PC-3 (cell line): ENCODE measurements around the gene EIF2A. TPM values are rescaled to one million over a fixed set of nuclear protein-coding genes. Genes with fewer than 3 reads are reported as not detected.

ENCODE experiments used
- ATAC-seq: fragments of 200-7000 bp; cut with Tn5 transposase; 2 replicates; pipeline ENCODE4 v1.9.1; 2020; ENCODE audit warnings: mild to moderate bottlenecking, moderate library complexity
- BruUV-seq: library from RNA; stranded (reverse); fragments of 400-500 nt; replicated peaks from 2 replicates; lab custom pipeline; 2021; lab: Mats Ljungman, UMichigan
- CTCF ChIA-PET: fragments of 300-600 bp; sonication (Branson Sonifier 250); formaldehyde crosslinking; loops from one replicate; lab custom pipeline; 2022; ENCODE audit warnings: antibody characterized with exemption; lab: Charles Lee
- POLR2A ChIA-PET: fragments of 300-600 bp; sonication (Branson Sonifier 250); formaldehyde crosslinking; loops from one replicate; lab custom pipeline; 2022; ENCODE audit warnings: antibody characterized with exemption; ENCODE audit not compliant: unreplicated experiment; lab: Charles Lee
- DNase-seq: peaks from one replicate; pipeline ENCODE4 v3.0.0-alpha.2; 2015
- H2AFZ ChIP-seq: fragments of 300-600 bp; sonication (generic); 2 replicates; pipeline ENCODE4 v1.6.0; 2016; ENCODE audit warnings: antibody characterized with exemption, low read length
- H3F3A ChIP-seq: fragments of 300-600 bp; sonication (generic); one replicate; pipeline ENCODE4 v1.6.0; 2017; ENCODE audit warnings: antibody characterized with exemption, low read length, control low read depth, mild to moderate bottlenecking; ENCODE audit not compliant: unreplicated experiment
- H3K27ac ChIP-seq: fragments of 300-600 bp; sonication (generic); 2 replicates; pipeline ENCODE4 v1.5.1; 2016; ENCODE audit warnings: mild to moderate bottlenecking, low read length
- H3K27me3 ChIP-seq: fragments of 300-600 bp; sonication (generic); 2 replicates; pipeline ENCODE4 v1.6.1; 2016; ENCODE audit warnings: low read length, mixed read lengths
- H3K36me3 ChIP-seq: fragments of 300-600 bp; sonication (generic); 2 replicates; pipeline ENCODE4 v1.6.1; 2016; ENCODE audit warnings: low read depth, mixed run types, low read length, mixed read lengths
- H3K4me1 ChIP-seq: fragments of 300-600 bp; sonication (generic); 2 replicates; pipeline ENCODE4 v1.5.1; 2016; ENCODE audit warnings: low read length; ENCODE audit not compliant: insufficient read depth
- H3K4me2 ChIP-seq: fragments of 300-600 bp; sonication (generic); 2 replicates; pipeline ENCODE4 v1.6.0; 2016; ENCODE audit warnings: low read length
- H3K4me3 ChIP-seq: fragments of 300-600 bp; sonication (generic); 2 replicates; pipeline ENCODE4 v1.5.1; 2016; ENCODE audit warnings: mild to moderate bottlenecking, low read length, mixed read lengths
- H3K79me2 ChIP-seq: fragments of 300-600 bp; sonication (generic); 2 replicates; pipeline ENCODE4 v1.6.1; 2017; ENCODE audit warnings: low read length, mixed read lengths
- H3K9ac ChIP-seq: fragments of 300-600 bp; sonication (generic); 2 replicates; pipeline ENCODE4 v1.6.0; 2016; ENCODE audit warnings: mild to moderate bottlenecking, low read length
- H3K9me2 ChIP-seq: fragments of 300-600 bp; sonication (generic); replicated peaks from 2 replicates; pipeline ENCODE4 v1.6.1; 2016; ENCODE audit warnings: mixed run types, low read length, mixed read lengths
- H3K9me3 ChIP-seq: fragments of 300-600 bp; sonication (generic); 2 replicates; pipeline ENCODE4 v1.6.1; 2016; ENCODE audit warnings: low read length, mixed read lengths
- H4K20me1 ChIP-seq: fragments of 300-600 bp; sonication (generic); 2 replicates; pipeline ENCODE4 v1.6.1; 2016; ENCODE audit warnings: low read length, mixed read lengths
- CTCF ChIP-seq: fragments of 300-600 bp; sonication (generic); conservative IDR thresholded peaks from 2 replicates; pipeline ENCODE4 v1.5.1; 2017; ENCODE audit warnings: antibody characterized with exemption, low read depth, mild to moderate bottlenecking, low read length
- EZH2 ChIP-seq: fragments of 300-600 bp; sonication (generic); IDR thresholded peaks from one replicate; pipeline ENCODE4 v1.6.1; 2017; ENCODE audit warnings: antibody characterized with exemption, mild to moderate bottlenecking, low read length; ENCODE audit not compliant: unreplicated experiment
- EZH2phosphoT487 ChIP-seq: fragments of 300-600 bp; sonication (generic); IDR thresholded peaks from 2 replicates; pipeline ENCODE4 v1.6.1; 2018; ENCODE audit warnings: mild to moderate bottlenecking, antibody characterized with exemption, low read length, borderline replicate concordance
- intact Hi-C: fragments of 100-400 bp; cut with micrococcal nuclease; formaldehyde crosslinking; loops from 2 replicates; pipeline ENCODE4 v1.9.0; 2023
- total RNA-seq: library from RNA; depleted of rRNA; stranded (reverse); fragments of >200 nt; gene quantifications from 2 replicates; pipeline ENCODE4 v1.2.3, GENCODE V29; 2014

Gene EIF2A
- total RNA-seq, 1 experiment from 2014 or later = 92.4 TPM

DNA sequence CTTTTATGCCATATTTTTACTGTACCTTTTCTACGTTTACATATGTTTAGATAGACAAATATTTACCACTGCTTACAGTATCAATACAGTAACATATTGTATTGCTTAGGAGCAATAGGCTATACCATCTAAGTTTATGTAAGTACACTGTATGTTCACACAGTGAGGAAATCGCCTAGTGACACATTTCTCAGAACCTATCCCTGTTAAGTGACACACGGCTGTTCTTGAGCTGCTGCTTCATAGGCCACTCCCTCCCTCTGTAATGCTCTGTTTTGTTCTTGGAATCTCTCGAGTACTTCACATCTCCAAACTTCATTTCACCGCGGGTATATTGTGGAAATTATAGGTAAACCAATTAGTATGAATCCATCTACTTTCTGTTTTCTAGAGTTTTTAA is 43.2 kb downstream of the EIF2A start:
- POLR2A ChIA-PET = no interaction called here

GRCh38 chr3:150594150-150594549 is 47.6 kb downstream of the EIF2A start:
- DNase-seq (no peak), ATAC-seq (no peak)
- TF ChIP-seq EZH2 (no peak), CTCF (no peak), EZH2phosphoT487 (no peak)
- H3K79me2 ChIP-seq = peaks cover 94% of the 10 kb centered on the region
- no peaks in the 10 kb centered on the region for H3K9me3 ChIP-seq
- no peak overlapping the region for H3K4me3 ChIP-seq
- ChIA-PET CTCF (no interaction called here), POLR2A (no interaction called here)
- H3K27ac ChIP-seq = no peak overlapping the region
- H3K9me2 ChIP-seq = no peaks in the 10 kb centered on the region
- H2AFZ ChIP-seq = no peak overlapping the region
- no peak overlapping the region for H3K9ac ChIP-seq
- no TSS peak for BruUV-seq
- no peaks in the 10 kb centered on the region for H4K20me1 ChIP-seq
- no peak overlapping the region for H3K4me2 ChIP-seq
- no peaks in the 10 kb centered on the region; the same call in 1 of the 2 replicates for H3K36me3 ChIP-seq
- peaks cover 3% of the 10 kb centered on the region for H3F3A ChIP-seq
- H3K4me1 ChIP-seq = peaks cover 20% of the 10 kb centered on the region
- intact Hi-C loops = no loop called here
- no peaks in the 10 kb centered on the region for H3K27me3 ChIP-seq

More for the DNA sequence above, 43.2 kb downstream of the EIF2A start:
- Histone ChIP-seq H3K79me2 (peaks cover 87% of the 10 kb centered on the region), H3K36me3 (peaks cover 18% of the 10 kb centered on the region), H3K4me2 (no peak overlapping the region), H2AFZ (no peak overlapping the region), H3K27me3 (no peaks in the 10 kb centered on the region), H3K9ac (no peak overlapping the region), H3K27ac (no peak overlapping the region), H3F3A (no peaks in the 10 kb centered on the region), H4K20me1 (no peaks in the 10 kb centered on the region), H3K9me2 (no peaks in the 10 kb centered on the region), H3K9me3 (no peaks in the 10 kb centered on the region), H3K4me3 (no peak overlapping the region), H3K4me1 (no peaks in the 10 kb centered on the region)
- no peak for TF ChIP-seq EZH2phosphoT487
- no peak for TF ChIP-seq EZH2
- no peak for TF ChIP-seq CTCF
- CTCF ChIA-PET = interaction anchor here (0.6 kb wide), 1 partner anchor 32 kb away, joined by 4 read pairs; no protein-coding TSS in a partner anchor
- no TSS peak for BruUV-seq
- intact Hi-C loops = loop anchor here (1.0 kb wide), 1 partner anchor 276 kb away; no protein-coding TSS in a partner anchor
- DNase-seq = no peak
- peak; percentile 52 for ATAC-seq

DNA sequence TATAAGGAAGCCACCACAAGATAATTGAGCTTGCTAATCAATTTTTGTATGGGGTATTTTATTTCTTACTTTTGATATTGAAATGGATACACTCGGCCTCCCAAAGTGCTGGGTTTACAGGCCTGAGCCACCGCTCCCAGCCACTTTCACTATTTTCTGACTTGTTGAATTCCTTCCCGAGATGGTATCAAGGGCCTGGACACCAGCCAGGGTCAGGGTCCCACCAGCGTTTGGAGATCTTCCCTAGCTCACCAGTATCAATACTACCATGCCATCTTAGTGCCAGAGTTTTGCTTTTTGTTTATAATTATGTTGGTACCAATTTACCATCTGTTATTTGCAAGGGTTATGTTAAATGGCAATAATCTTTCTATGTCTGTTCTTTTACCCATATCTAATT is 51.1 kb downstream of the EIF2A start:
- H3F3A ChIP-seq = peaks cover 15% of the 10 kb centered on the region
- DNase-seq (no peak), ATAC-seq (no peak)
- intact Hi-C loops = no loop called here
- no peaks in the 10 kb centered on the region; the same call in 1 of the 2 replicates for H3K36me3 ChIP-seq
- ChIA-PET POLR2A (no interaction called here), CTCF (no interaction called here)
- H3K4me2 ChIP-seq = 0 out of 2 replicates have a peak overlapping the region, but pooled peaks have one; percentile 94
- H3K9me2 ChIP-seq = no peaks in the 10 kb centered on the region
- TF ChIP-seq EZH2phosphoT487 = no peak
- no peak for TF ChIP-seq EZH2
- no peak for TF ChIP-seq CTCF
- H2AFZ ChIP-seq = no peak overlapping the region
- no peaks in the 10 kb centered on the region for H3K27me3 ChIP-seq
- H3K4me1 ChIP-seq = peaks cover 43% of the 10 kb centered on the region
- H4K20me1 ChIP-seq = no peaks in the 10 kb centered on the region
- no peak overlapping the region for H3K4me3 ChIP-seq
- H3K9me3 ChIP-seq = no peaks in the 10 kb centered on the region
- H3K79me2 ChIP-seq = peaks cover 93% of the 10 kb centered on the region
- H3K27ac ChIP-seq = no peak overlapping the region
- BruUV-seq = no TSS peak
- no peak overlapping the region for H3K9ac ChIP-seq
